IMR-90 (cell line): ENCODE results near the gene TMEM50A. TPM values are rescaled to one million over a fixed set of nuclear protein-coding genes. Genes with fewer than 3 reads are reported as not detected.

Source experiments
- ATAC-seq: fragments of 200-7000 bp; cut with Tn5 transposase; 2 replicates; pipeline ENCODE4 v1.9.1; 2020; ENCODE audit warnings: low read depth, mild to moderate bottlenecking, moderate library complexity
- BruUV-seq: library from RNA; stranded (reverse); fragments of 400-500 nt; replicated peaks from 2 replicates; lab custom pipeline; 2021; lab: Mats Ljungman, UMichigan
- CTCF ChIA-PET: fragments of 300-600 bp; formaldehyde crosslinking; extraction: SDS; loops from one replicate; lab custom pipeline; 2021; ENCODE audit warnings: antibody characterized with exemption; lab: Yijun Ruan, JAX
- POLR2A ChIA-PET: fragments of 300-600 bp; sonication (Branson Sonifier 250); formaldehyde crosslinking; loops from one replicate; lab custom pipeline; 2022; ENCODE audit warnings: antibody characterized with exemption; ENCODE audit not compliant: unreplicated experiment; lab: Charles Lee
- DNase-seq: peaks from one replicate; pipeline ENCODE4 v3.0.0; 2013
- H2AFZ ChIP-seq: replicated peaks from 2 replicates; pipeline ENCODE3; 2013; ENCODE audit warnings: low read length, mild to moderate bottlenecking; ENCODE audit not compliant: poor library complexity
- H2AK5ac ChIP-seq: 2 replicates; pipeline ENCODE4 v1.6.1; 2013; ENCODE audit warnings: low read depth, low read length, inconsistent platforms
- H2AK9ac ChIP-seq: replicated peaks from 2 replicates; pipeline ENCODE3; 2013; ENCODE audit warnings: mild to moderate bottlenecking, low read depth, low read length, moderate library complexity; ENCODE audit not compliant: poor library complexity
- H2BK120ac ChIP-seq: 2 replicates; pipeline ENCODE4 v1.6.1; 2013; ENCODE audit warnings: low read depth, low read length, inconsistent platforms
- H2BK15ac ChIP-seq: 3 replicates; pipeline ENCODE4 v1.6.1; 2013; ENCODE audit warnings: low read depth, low read length, inconsistent platforms
- H2BK20ac ChIP-seq: 2 replicates; pipeline ENCODE4 v1.6.1; 2013; ENCODE audit warnings: low read depth, mild to moderate bottlenecking, inconsistent platforms, low read length, moderate library complexity
- H2BK5ac ChIP-seq: 2 replicates; pipeline ENCODE4 v1.6.1; 2013; ENCODE audit warnings: mild to moderate bottlenecking, low read depth, low read length, inconsistent platforms; ENCODE audit not compliant: poor library complexity, severe bottlenecking
- H3K14ac ChIP-seq: replicated peaks from 2 replicates; pipeline ENCODE4 v1.6.1; 2013; ENCODE audit warnings: low read depth, low read length, inconsistent platforms
- H3K18ac ChIP-seq: 2 replicates; pipeline ENCODE4 v1.6.1; 2013; ENCODE audit warnings: low read depth, low read length, control low read depth
- H3K23ac ChIP-seq: 2 replicates; pipeline ENCODE4 v1.6.1; 2013; ENCODE audit warnings: low read depth, low read length, inconsistent platforms
- H3K27ac ChIP-seq: 2 replicates; pipeline ENCODE4 v1.5.1; 2013; ENCODE audit warnings: mild to moderate bottlenecking, control low read depth, low read length; ENCODE audit not compliant: insufficient read depth
- H3K27me3 ChIP-seq: 2 replicates; pipeline ENCODE4 v1.6.1; 2013; ENCODE audit warnings: low read length; ENCODE audit not compliant: control insufficient read depth, insufficient read depth
- H3K36me3 ChIP-seq: 2 replicates; pipeline ENCODE4 v1.6.1; 2013; ENCODE audit warnings: low read length, mixed read lengths; ENCODE audit not compliant: control insufficient read depth, insufficient read depth
- H3K4ac ChIP-seq: 2 replicates; pipeline ENCODE4 v1.6.1; 2013; ENCODE audit warnings: low read depth, low read length, inconsistent platforms
- H3K4me1 ChIP-seq: 2 replicates; pipeline ENCODE4 v1.6.1; 2013; ENCODE audit warnings: low read length, mixed read lengths; ENCODE audit not compliant: control insufficient read depth, insufficient read depth
- H3K4me2 ChIP-seq: 2 replicates; pipeline ENCODE4 v1.6.1; 2013; ENCODE audit warnings: low read depth, mild to moderate bottlenecking, control low read depth, low read length, moderate library complexity
- H3K4me3 ChIP-seq: 2 replicates; pipeline ENCODE4 v1.5.1; 2013; ENCODE audit warnings: low read depth, mild to moderate bottlenecking, control low read depth, low read length, moderate library complexity; ENCODE audit not compliant: insufficient read depth
- H3K56ac ChIP-seq: 2 replicates; pipeline ENCODE4 v1.6.1; 2013; ENCODE audit warnings: low read length, inconsistent platforms; ENCODE audit not compliant: insufficient read depth; ENCODE audit errors: extremely low read depth
- H3K79me1 ChIP-seq, 2 experiments: 2 replicates each; pipeline ENCODE4 v1.6.1; 2013; ENCODE audit warnings: low read length in 2 of 2, inconsistent platforms in 1 of 2, low read depth in 1 of 2
- H3K9ac ChIP-seq: 2 replicates; pipeline ENCODE4 v1.6.1; 2013; ENCODE audit warnings: low read depth, low read length, control low read depth
- H3K9me1 ChIP-seq: 2 replicates; pipeline ENCODE4 v1.6.1; 2013; ENCODE audit warnings: low read length, inconsistent platforms; ENCODE audit not compliant: insufficient read depth
- H3K9me3 ChIP-seq: 2 replicates; pipeline ENCODE4 v1.6.1; 2013; ENCODE audit warnings: low read length; ENCODE audit not compliant: control insufficient read depth, insufficient read depth
- H4K20me1 ChIP-seq: 2 replicates; pipeline ENCODE4 v1.6.1; 2013; ENCODE audit warnings: low read length, inconsistent platforms; ENCODE audit not compliant: insufficient read depth
- H4K5ac ChIP-seq: 2 replicates; pipeline ENCODE4 v1.6.1; 2013; ENCODE audit warnings: mild to moderate bottlenecking, low read depth, low read length, control low read depth
- H4K8ac ChIP-seq, 2 experiments: 2 replicates each; pipeline ENCODE4 v1.6.1; 2013; ENCODE audit warnings: low read depth in 2 of 2, low read length in 2 of 2, control low read depth in 1 of 2, inconsistent platforms in 1 of 2
- H4K91ac ChIP-seq: 2 replicates; pipeline ENCODE4 v1.6.1; 2013; ENCODE audit warnings: low read depth, low read length, inconsistent platforms; ENCODE audit not compliant: insufficient read depth
- CEBPB ChIP-seq: IDR thresholded peaks from 2 replicates; pipeline ENCODE4 v1.6.1; 2012; ENCODE audit warnings: low read depth, low read length, improper control_type of control experiment
- CHD1 ChIP-seq: IDR thresholded peaks from 2 replicates; pipeline ENCODE4 v1.6.1; 2012; ENCODE audit warnings: low read depth, low read length, improper control_type of control experiment
- FOS ChIP-seq: fragments of 150-350 bp; IDR thresholded peaks from 2 replicates; pipeline ENCODE4 v1.6.1; 2016; ENCODE audit warnings: low read depth, low read length
- MXI1 ChIP-seq: IDR thresholded peaks from 2 replicates; pipeline ENCODE4 v1.6.1; 2012; ENCODE audit warnings: low read depth, mild to moderate bottlenecking, low read length, moderate library complexity, borderline replicate concordance
- RAD21 ChIP-seq: IDR thresholded peaks from 2 replicates; pipeline ENCODE4 v1.6.1; 2012; ENCODE audit warnings: low read length, improper control_type of control experiment
- RCOR1 ChIP-seq: IDR thresholded peaks from 2 replicates; pipeline ENCODE4 v1.6.1; 2012; ENCODE audit warnings: mild to moderate bottlenecking, low read length, improper control_type of control experiment; ENCODE audit not compliant: insufficient replicate concordance
- SMC3 ChIP-seq: fragments of 150-350 bp; IDR thresholded peaks from 2 replicates; pipeline ENCODE4 v1.6.1; 2016; ENCODE audit warnings: low read depth, mild to moderate bottlenecking, antibody characterized with exemption, low read length, moderate library complexity
- WGBS, 2 experiments: methylation state at CpG; one replicate each; pipeline versions ENCODE4 v1.1.5 to v1.1.7; 2013; ENCODE audit warnings: missing lambda C conversion rate in 2 of 2; ENCODE audit not compliant: insufficient read length in 1 of 2; ENCODE audit errors: extremely low coverage in 2 of 2; 5-methylcytosine and 5-hydroxymethylcytosine counted together
- dilution Hi-C: fragments of 300-500 bp; cut with HindIII; formaldehyde crosslinking; loops from one replicate; pipeline ENCODE4 v1.14.3; 2018; ENCODE audit warnings: low sequenced_read_pairs; ENCODE audit not compliant: unreplicated experiment
- in situ Hi-C: fragments of 300-500 bp; cut with MboI; formaldehyde crosslinking; loops from 3 replicates; pipeline ENCODE4 v1.14.3; 2019; ENCODE audit warnings: low sequenced_read_pairs, inconsistent platforms, mixed read lengths
- intact Hi-C: fragments of 100-400 bp; cut with micrococcal nuclease; formaldehyde crosslinking; loops from 2 replicates; pipeline ENCODE4 v1.10.0; 2022
- polyA plus RNA-seq, 3 experiments: library from polyadenylated mRNA; depleted of rRNA; stranded (reverse); fragments of >200 nt; gene quantifications; 2 replicates each; pipeline ENCODE4 v1.2.3, GENCODE V29; 2012; ENCODE audit warnings: low replicate concordance in 1 of 3
- total RNA-seq: library from RNA; depleted of rRNA; stranded (reverse); fragments of >200 nt; gene quantifications from 2 replicates; pipeline ENCODE4 v1.2.3, GENCODE V29; 2012
- TF ChIP-seq, protein P1 (sequence below): conservative IDR thresholded peaks from 2 replicates; pipeline ENCODE4 v1.5.1; 2012; ENCODE audit warnings: mild to moderate bottlenecking, low read depth, low read length, improper control_type of control experiment

TMEM50A gene
- total and polyA plus RNA-seq, 2 of the 4 experiments (the other 2 are of a cell fraction): 48.4 to 63.9 TPM

DNA sequence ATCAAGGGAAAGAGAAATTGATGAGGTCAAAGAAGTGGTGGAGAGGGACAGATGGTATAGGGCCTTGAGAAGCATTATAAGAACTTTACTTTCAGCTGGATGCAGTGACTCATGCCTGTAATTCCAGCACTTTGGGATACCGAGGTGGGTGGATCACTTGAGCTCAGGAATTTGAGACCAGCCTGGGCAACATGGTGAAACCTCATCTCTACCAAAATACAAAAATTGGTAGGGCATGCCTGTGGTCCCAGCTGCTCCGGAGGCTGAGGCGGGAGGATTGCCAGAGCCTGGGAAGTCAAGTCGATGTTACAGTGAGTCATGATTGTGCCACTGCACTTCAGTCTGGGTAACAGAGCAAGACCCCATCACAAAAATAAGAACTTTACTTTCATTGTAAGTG, 5.7 kb downstream of the TMEM50A start:
- no peaks in the 10 kb centered on the region for H3K9me3 ChIP-seq
- H2BK20ac ChIP-seq: peak overlapping the region; percentile 64; the same call in 1 of the 2 replicates
- H4K20me1 ChIP-seq: peaks cover 25% of the 10 kb centered on the region
- H2BK5ac ChIP-seq: peak overlapping the region; percentile 52
- H3K4me1 ChIP-seq: peaks cover 4% of the 10 kb centered on the region
- peak; percentile 89 for DNase-seq
- intact Hi-C loops: loop anchor here (5.0 kb wide), 1 partner anchor 97 kb away; the partner anchor contains the start of gene RSRP1
- ATAC-seq: peak; percentile 88
- peak overlapping the region; percentile 60; the same call in 1 of the 2 replicates for H3K4me2 ChIP-seq
- H2BK15ac ChIP-seq: 0 out of 3 replicates have a peak overlapping the region, but pooled peaks have one; percentile 9
- H3K14ac ChIP-seq: peak overlapping the region; percentile 47; the same call in 1 of the 2 replicates
- POLR2A ChIA-PET: no interaction called here
- H3K27me3 ChIP-seq: no peaks in the 10 kb centered on the region
- peaks cover 20 to 39% of the 10 kb centered on the region in 2 experiments for H3K79me1 ChIP-seq
- dilution Hi-C loops: no loop called here
- H2BK120ac ChIP-seq: peak overlapping the region; percentile 36; the same call in 1 of the 2 replicates
- peak overlapping the region; percentile 49; the same call in 1 of the 2 replicates for H3K4ac ChIP-seq
- H3K4me3 ChIP-seq: no peak overlapping the region
- WGBS, 2 experiments: no CpG with 5 or more reads among the region's 4 CpGs
- no peak for TF ChIP-seq RAD21
- TF ChIP-seq CEBPB: peak; percentile 72
- no peak; the same call in none of the 2 replicates for TF ChIP-seq FOS
- peak; percentile 65 for TF ChIP-seq RCOR1
- TF ChIP-seq SMC3: 0 out of 2 replicates have a peak, but pooled peaks have one; percentile 15
- TF ChIP-seq, protein P1, sequence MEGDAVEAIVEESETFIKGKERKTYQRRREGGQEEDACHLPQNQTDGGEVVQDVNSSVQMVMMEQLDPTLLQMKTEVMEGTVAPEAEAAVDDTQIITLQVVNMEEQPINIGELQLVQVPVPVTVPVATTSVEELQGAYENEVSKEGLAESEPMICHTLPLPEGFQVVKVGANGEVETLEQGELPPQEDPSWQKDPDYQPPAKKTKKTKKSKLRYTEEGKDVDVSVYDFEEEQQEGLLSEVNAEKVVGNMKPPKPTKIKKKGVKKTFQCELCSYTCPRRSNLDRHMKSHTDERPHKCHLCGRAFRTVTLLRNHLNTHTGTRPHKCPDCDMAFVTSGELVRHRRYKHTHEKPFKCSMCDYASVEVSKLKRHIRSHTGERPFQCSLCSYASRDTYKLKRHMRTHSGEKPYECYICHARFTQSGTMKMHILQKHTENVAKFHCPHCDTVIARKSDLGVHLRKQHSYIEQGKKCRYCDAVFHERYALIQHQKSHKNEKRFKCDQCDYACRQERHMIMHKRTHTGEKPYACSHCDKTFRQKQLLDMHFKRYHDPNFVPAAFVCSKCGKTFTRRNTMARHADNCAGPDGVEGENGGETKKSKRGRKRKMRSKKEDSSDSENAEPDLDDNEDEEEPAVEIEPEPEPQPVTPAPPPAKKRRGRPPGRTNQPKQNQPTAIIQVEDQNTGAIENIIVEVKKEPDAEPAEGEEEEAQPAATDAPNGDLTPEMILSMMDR: no peak
- no peak for TF ChIP-seq CHD1
- 0 out of 2 replicates have a peak, but pooled peaks have one; percentile 38 for TF ChIP-seq MXI1
- peak overlapping the region; percentile 27; the same call in 1 of the 2 replicates for H3K27ac ChIP-seq
- H2AK5ac ChIP-seq: peak overlapping the region; percentile 47; the same call in 1 of the 2 replicates
- no peak overlapping the region for H3K9ac ChIP-seq
- H3K9me1 ChIP-seq: peaks cover 5% of the 10 kb centered on the region; the same call in 1 of the 2 replicates
- no peak overlapping the region for H4K5ac ChIP-seq
- CTCF ChIA-PET: interaction anchor here (0.6 to 1.3 kb wide), 2 partner anchors 9 to 660 kb away, joined by 4 to 6 read pairs; no protein-coding TSS in a partner anchor
- peak overlapping the region; percentile 40; the same call in 1 of the 2 replicates for H3K18ac ChIP-seq
- peaks cover 15% of the 10 kb centered on the region for H3K36me3 ChIP-seq
- H2AFZ ChIP-seq: no peak overlapping the region
- no peak overlapping the region for H2AK9ac ChIP-seq
- in situ Hi-C loops: no loop called here
- no peak overlapping the region for H4K91ac ChIP-seq
- peak overlapping the region in 1 of 2 experiments; percentile 47; a peak in 2 of 4 replicates for H4K8ac ChIP-seq
- no TSS peak for BruUV-seq
- peak overlapping the region; percentile 41; the same call in 1 of the 2 replicates for H3K23ac ChIP-seq
- H3K56ac ChIP-seq: peak overlapping the region; percentile 57; the same call in 1 of the 2 replicates
